AG04449 (cell line): ENCODE data around the gene PCNP.
"Not testable (repeated sequence)": the region's sequence is repeated elsewhere in the genome, so short reads cannot be mapped to it uniquely, and the experiment has no call there.

Experiments
- CTCF ChIA-PET: fragments of 350-600 bp; formaldehyde crosslinking; extraction: SDS; loops from one replicate; lab custom pipeline; 2021; ENCODE audit warnings: antibody characterized with exemption; lab: Yijun Ruan, JAX
- POLR2A ChIA-PET: fragments of 400-600, 350-600 bp; formaldehyde crosslinking; extraction: SDS; loops from one replicate; lab custom pipeline; 2020; ENCODE audit warnings: antibody characterized with exemption, inconsistent platforms; lab: Yijun Ruan, JAX
- DNase-seq: peaks from one replicate; pipeline ENCODE4 v3.0.0-alpha.2; 2010; ENCODE audit warnings: low read depth, low spot score
- H3K4me3 ChIP-seq: 2 replicates; pipeline ENCODE4 v1.5.1; 2011; ENCODE audit warnings: low read depth, mild to moderate bottlenecking, control low read depth, low read length
- CTCF ChIP-seq: IDR thresholded peaks from one replicate; pipeline ENCODE4 v1.5.1; 2011; ENCODE audit warnings: mild to moderate bottlenecking, moderate library complexity, low read length, control low read depth, inconsistent platforms; ENCODE audit not compliant: insufficient read depth; ENCODE audit errors: missing control alignments

Gene PCNP

GRCh38 chr3:101542957-101543356, 31.0 kb upstream of the PCNP start:
- ChIA-PET POLR2A (no interaction called here), CTCF (no interaction called here)
- no peak for TF ChIP-seq CTCF
- no peak for DNase-seq
- no peak overlapping the region for H3K4me3 ChIP-seq

DNA sequence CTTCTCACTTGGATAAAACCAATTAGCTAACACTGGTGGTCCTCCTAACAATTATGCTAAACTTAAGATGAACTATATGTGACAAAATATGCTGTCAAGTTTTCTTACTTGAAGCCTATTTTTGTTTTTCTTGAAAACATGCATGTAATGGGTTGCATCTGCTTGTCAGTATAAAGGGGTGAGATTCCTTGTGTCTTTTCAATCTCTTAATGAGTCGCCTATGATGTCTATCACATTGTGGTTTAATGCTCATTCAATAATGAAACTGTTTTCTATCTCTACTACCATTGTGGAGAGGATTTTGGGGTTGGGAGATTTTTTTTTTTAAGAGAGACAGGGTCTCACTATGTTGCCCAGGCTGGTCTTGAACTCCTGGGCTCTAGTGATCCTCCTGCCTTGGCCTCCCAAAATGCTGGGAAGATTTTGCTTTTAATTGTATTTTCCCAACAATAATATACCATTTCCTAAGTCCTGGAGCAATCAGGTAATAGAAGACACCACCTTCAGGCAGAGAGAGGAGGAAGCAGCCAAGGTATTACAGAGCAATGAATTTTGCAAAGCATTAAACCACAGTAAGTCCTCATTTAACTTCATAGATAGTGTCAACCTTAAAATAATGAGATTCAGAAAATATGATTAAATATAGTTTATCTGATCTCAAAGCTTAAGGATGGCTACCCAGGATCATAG, 29.7 kb upstream of the PCNP start:
- DNase-seq: no peak
- no peak overlapping the region for H3K4me3 ChIP-seq
- TF ChIP-seq CTCF: no peak
- CTCF ChIA-PET: interaction anchor here (1.0 kb wide), 1 partner anchor 32 kb away, joined by 3 read pairs; no protein-coding TSS in a partner anchor
- POLR2A ChIA-PET: no interaction called here

GRCh38 chr3:101548527-101549105, 25.4 kb upstream of the PCNP start:
- ChIA-PET POLR2A (no interaction called here), CTCF (no interaction called here)
- no peak for TF ChIP-seq CTCF
- no peak overlapping the region for H3K4me3 ChIP-seq
- DNase-seq: no peak

- POLR2A ChIA-PET: no interaction called here
Observed at GRCh38 chr3:101549473-101549872, 24.5 kb upstream of the PCNP start.

DNA sequence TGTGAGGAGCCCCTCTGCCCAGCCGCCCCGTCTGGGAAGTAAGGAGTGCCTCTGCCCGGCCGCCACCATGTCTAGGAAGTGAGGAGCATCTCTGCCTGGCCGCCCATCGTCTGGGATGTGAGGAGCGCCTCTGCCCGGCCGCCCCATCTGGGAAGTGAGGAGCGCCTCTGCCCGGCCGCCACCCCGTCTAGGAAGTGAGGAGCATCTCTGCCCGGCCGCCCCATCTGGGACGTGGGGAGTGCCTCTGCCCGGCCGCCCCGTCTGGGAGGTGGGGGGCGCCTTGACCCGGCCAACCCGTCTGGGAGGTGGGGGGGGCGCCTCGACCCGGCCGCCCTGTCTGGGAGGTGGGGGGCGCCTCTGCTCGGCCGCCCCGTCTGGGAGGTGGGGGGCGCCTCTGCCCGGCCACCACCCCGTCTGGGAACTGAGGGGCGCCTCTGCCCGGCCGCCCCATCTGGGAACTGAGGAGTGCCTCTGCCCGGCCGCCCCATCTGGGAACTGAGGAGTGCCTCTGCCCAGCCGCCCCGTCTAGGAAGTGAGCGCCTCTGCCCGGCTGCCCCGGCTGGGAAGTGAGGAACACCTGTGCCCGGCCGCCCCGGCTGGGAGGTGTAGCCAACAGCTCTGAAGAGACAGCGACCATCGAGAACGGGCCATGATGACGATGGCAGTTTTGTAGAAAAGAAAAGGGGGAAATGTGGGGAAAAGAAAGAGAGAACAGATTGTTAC, 22.5 kb upstream of the PCNP start:
- DNase-seq, POLR2A ChIA-PET, CTCF ChIA-PET, H3K4me3 ChIP-seq: not testable (repeated sequence)

More at GRCh38 chr3:101549473-101549872, 24.5 kb upstream of the PCNP start:
- DNase-seq: no peak
- CTCF ChIA-PET: no interaction called here
- TF ChIP-seq CTCF: no peak
- no peak overlapping the region for H3K4me3 ChIP-seq

- not testable (repeated sequence) for DNase-seq
Observed at GRCh38 chr3:101553381-101553780, 20.6 kb upstream of the PCNP start.

GRCh38 chr3:101556064-101556463, 17.9 kb upstream of the PCNP start:
- no peak for DNase-seq
- ChIA-PET POLR2A (no interaction called here), CTCF (interaction anchor here (1.3 kb wide), 1 partner anchor 44 kb away, joined by 3 read pairs; the partner anchor contains the start of gene SENP7)
- H3K4me3 ChIP-seq: no peak overlapping the region
- TF ChIP-seq CTCF: no peak

More at GRCh38 chr3:101553381-101553780, 20.6 kb upstream of the PCNP start:
- not testable (repeated sequence) for H3K4me3 ChIP-seq
- ChIA-PET POLR2A (interaction anchor here (0.6 kb wide), 1 partner anchor 40 kb away, joined by 3 read pairs; the partner anchor contains the start of gene SENP7), CTCF (interaction anchor here (0.9 kb wide), 1 partner anchor 20 kb away, joined by 3 read pairs; the partner anchor contains the start of gene PCNP)
